Measurements from ENCODE around the gene PIEZO1. TPM values are rescaled to one million over a fixed set of nuclear protein-coding genes. Genes with fewer than 3 reads are reported as not detected.
A peak's percentile ranks its signal among the peaks of the same experiment; 100 is the strongest.

Gene PIEZO1
- total RNA-seq, 1 experiment from 2014 or later = 224 TPM

GRCh38 chr16:88734361-88734728 is 50.7 kb downstream of the PIEZO1 start:
- no peak overlapping the region for H3K9ac ChIP-seq (ENCODE audit: low read length)
- peaks cover 0 to 5% of the 10 kb centered on the region in 2 experiments; a peak in 1 of 4 replicates for H3K4me1 ChIP-seq (ENCODE audit: control insufficient read depth in 1 of 2, insufficient read depth in 2 of 2, low read length in 2 of 2)
- no peak for ATAC-seq
- peaks cover 21% of the 10 kb centered on the region; the same call in 1 of the 2 replicates for H3K79me2 ChIP-seq (ENCODE audit: insufficient read depth, low read length)
- intact Hi-C loops (cut with micrococcal nuclease) = no loop called here
- no peaks in the 10 kb centered on the region for H4K20me1 ChIP-seq (ENCODE audit: insufficient read depth)
- ChIA-PET RAD21 (ENCODE audit: low non-redundant PET in 1 of 2, low total read pairs in 2 of 2, uncharacterized antibody in 2 of 2, unreplicated experiment in 2 of 2) (no interaction called here), POLR2A (no interaction called here), CTCF (no interaction called here)
- no TSS peak for BruUV-seq (replicated peaks)
- no peaks in the 10 kb centered on the region for H3K9me3 ChIP-seq (ENCODE audit: control insufficient read depth in 1 of 2, insufficient read depth in 1 of 2, low read depth in 1 of 2, low read length in 2 of 2)
- TF ChIP-seq CBX3 (IDR thresholded peaks at IDR 0.05; ENCODE audit: low read depth) = no peak
- no peak overlapping the region for H3K4me2 ChIP-seq (ENCODE audit: low read length)
- H3K27me3 ChIP-seq (ENCODE audit: insufficient read depth, low read length) = no peaks in the 10 kb centered on the region
- H3K36me3 ChIP-seq (ENCODE audit: control insufficient read depth in 1 of 2, insufficient read depth in 2 of 2, low read length in 2 of 2) = peaks cover 25 to 56% of the 10 kb centered on the region in 2 experiments; a peak in 3 of 4 replicates
- peak overlapping the region; percentile 14; the same call in 1 of the 2 replicates for H3K27ac ChIP-seq (ENCODE audit: low read depth, low read length)
- H3K9me2 ChIP-seq (ENCODE audit: insufficient read depth) = no peaks in the 10 kb centered on the region
- H2AFZ ChIP-seq (ENCODE audit: low read depth, low read length, poor library complexity, severe bottlenecking) = no peak overlapping the region
- no peak overlapping the region for H3K4me3 ChIP-seq (replicated peaks in 1 of 2; ENCODE audit: low read depth in 1 of 2, low read length in 2 of 2)
- DNase-seq (ENCODE audit: low read depth, low spot score) = no peak

GRCh38 chr16:88733630-88734360 is 51.2 kb downstream of the PIEZO1 start:
- intact Hi-C loops (cut with micrococcal nuclease) = no loop called here
- ChIA-PET POLR2A (no interaction called here), CTCF (no interaction called here)

More at GRCh38 chr16:88733630-88734360, 51.2 kb downstream of the PIEZO1 start:
- Histone ChIP-seq H3K4me1 (ENCODE audit: control insufficient read depth in 1 of 2, insufficient read depth in 2 of 2, low read length in 2 of 2) (peaks cover 0 to 5% of the 10 kb centered on the region in 2 experiments; a peak in 1 of 4 replicates), H3K27ac (ENCODE audit: low read depth, low read length) (peak overlapping the region; percentile 14; the same call in 1 of the 2 replicates), H3K9ac (ENCODE audit: low read length) (no peak overlapping the region), H3K4me2 (ENCODE audit: low read length) (no peak overlapping the region), H3K79me2 (ENCODE audit: insufficient read depth, low read length) (peaks cover 21% of the 10 kb centered on the region; the same call in 1 of the 2 replicates), H3K9me3 (ENCODE audit: control insufficient read depth in 1 of 2, insufficient read depth in 1 of 2, low read depth in 1 of 2, low read length in 2 of 2) (no peaks in the 10 kb centered on the region), H3K27me3 (ENCODE audit: insufficient read depth, low read length) (no peaks in the 10 kb centered on the region), H3K4me3 (replicated peaks in 1 of 2; ENCODE audit: low read depth in 1 of 2, low read length in 2 of 2) (no peak overlapping the region), H3K9me2 (ENCODE audit: insufficient read depth) (no peaks in the 10 kb centered on the region), H3K36me3 (ENCODE audit: control insufficient read depth in 1 of 2, insufficient read depth in 2 of 2, low read length in 2 of 2) (peaks cover 25 to 56% of the 10 kb centered on the region in 2 experiments; a peak in 3 of 4 replicates), H2AFZ (ENCODE audit: low read depth, low read length, poor library complexity, severe bottlenecking) (no peak overlapping the region), H4K20me1 (ENCODE audit: insufficient read depth) (no peaks in the 10 kb centered on the region)
- no peak for ATAC-seq
- RAD21 ChIA-PET (ENCODE audit: low non-redundant PET in 1 of 2, low total read pairs in 2 of 2, uncharacterized antibody in 2 of 2, unreplicated experiment in 2 of 2) = no interaction called here
- BruUV-seq (replicated peaks) = no TSS peak
- no peak for TF ChIP-seq JUND (IDR thresholded peaks at IDR 0.05)
- TF ChIP-seq YY1 (IDR thresholded peaks at IDR 0.05; ENCODE audit: extremely low read depth, insufficient replicate concordance, low read depth, low read length) = no peak
- TF ChIP-seq ELF1 (IDR thresholded peaks at IDR 0.05; ENCODE audit: borderline replicate concordance, low read depth) = no peak
- TF ChIP-seq ZFX (IDR thresholded peaks at IDR 0.05) = no peak
- no peak for TF ChIP-seq SIN3A (IDR thresholded peaks at IDR 0.05; ENCODE audit: low read depth)
- no peak for TF ChIP-seq EGR1 (IDR thresholded peaks at IDR 0.05; ENCODE audit: low read depth)
- no peak for DNase-seq (ENCODE audit: low read depth, low spot score)

Measured in HCT116 (cell line).